GM21526 (cell line): ENCODE results near the gene EFNB2.

Experiments used
- ATAC-seq: cut with Tn5 transposase; IDR thresholded peaks from one replicate; pipeline ENCODE4 v1.9.1; 2021; ENCODE audit warnings: moderate library complexity; ENCODE audit not compliant: unreplicated experiment, low FRiP score

EFNB2 gene

DNA sequence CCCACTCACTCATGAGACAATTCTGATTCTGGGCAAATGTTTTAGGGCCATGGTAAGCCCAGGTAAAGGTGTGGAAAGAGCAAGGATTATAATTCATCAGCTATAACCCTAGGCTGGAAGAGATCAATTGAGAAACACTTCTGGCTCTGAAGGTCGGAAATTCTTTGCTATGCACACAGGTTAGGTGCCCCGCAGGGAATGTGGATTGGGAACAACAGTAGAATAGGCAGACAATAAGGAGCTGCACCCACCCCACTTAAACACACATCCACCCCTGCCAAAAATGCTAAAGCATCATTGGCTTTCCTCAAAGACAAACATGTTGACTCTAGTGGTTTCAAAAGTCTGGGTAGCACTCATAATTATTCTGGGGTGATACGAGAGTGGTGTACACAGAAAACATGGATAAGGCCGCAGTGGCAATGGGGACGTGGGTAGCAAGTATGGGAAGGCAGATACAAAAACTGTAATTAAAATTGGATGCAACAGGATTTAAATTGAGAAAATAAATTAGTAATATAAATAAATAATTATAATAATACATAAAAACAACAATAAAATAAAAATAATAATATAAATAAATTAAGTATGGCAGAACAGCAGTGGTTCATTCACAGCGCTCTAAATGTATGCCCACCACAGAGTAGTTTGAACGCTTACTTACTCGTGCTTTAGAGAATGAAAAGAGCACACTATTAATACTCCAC is 8.6 kb downstream of the EFNB2 start:
- ATAC-seq = no peak

- no peak for ATAC-seq
These were observed 9.6 kb downstream of the EFNB2 start for GRCh38 chr13:106525865-106526264.

GRCh38 chr13:106524108-106524507 is 11.4 kb downstream of the EFNB2 start:
- no peak for ATAC-seq

- no peak for ATAC-seq
These were observed 11.9 kb downstream of the EFNB2 start for GRCh38 chr13:106523576-106523975.

DNA sequence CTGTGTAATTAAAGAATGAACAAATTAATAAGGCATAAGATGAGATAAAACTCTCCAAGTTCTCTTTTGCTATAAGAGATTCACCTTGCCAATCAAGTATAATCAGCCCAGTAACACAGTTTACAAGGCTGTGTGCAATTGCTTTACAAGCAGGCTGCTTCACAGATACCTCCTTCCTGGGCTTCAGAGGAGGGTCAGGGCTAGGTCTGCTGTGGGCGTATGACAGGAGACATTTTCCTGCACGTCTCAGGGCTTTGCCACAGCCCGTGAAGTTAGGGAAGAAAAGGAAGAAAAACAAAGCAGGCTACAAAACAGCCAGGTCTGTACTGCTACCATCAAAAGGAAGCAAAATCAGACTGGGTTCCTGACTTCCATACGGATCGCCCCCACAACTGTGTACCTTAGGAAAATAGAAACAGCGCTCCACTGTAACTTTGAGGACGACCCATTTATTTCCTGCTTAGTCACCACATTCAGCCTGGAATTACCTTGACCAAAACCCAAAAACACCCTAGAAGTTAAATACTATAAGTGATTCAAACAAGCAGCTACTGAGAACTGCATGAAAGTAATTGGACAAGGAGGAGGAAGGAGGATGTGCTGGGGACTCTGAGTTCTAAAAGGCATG is 12.4 kb downstream of the EFNB2 start:
- no peak for ATAC-seq

- no peak for ATAC-seq
These were observed 13.3 kb downstream of the EFNB2 start for GRCh38 chr13:106522112-106522705.

GRCh38 chr13:106521095-106521799 is 14.2 kb downstream of the EFNB2 start:
- no peak for ATAC-seq

GRCh38 chr13:106520251-106521054 is 15.0 kb downstream of the EFNB2 start:
- ATAC-seq = no peak

DNA sequence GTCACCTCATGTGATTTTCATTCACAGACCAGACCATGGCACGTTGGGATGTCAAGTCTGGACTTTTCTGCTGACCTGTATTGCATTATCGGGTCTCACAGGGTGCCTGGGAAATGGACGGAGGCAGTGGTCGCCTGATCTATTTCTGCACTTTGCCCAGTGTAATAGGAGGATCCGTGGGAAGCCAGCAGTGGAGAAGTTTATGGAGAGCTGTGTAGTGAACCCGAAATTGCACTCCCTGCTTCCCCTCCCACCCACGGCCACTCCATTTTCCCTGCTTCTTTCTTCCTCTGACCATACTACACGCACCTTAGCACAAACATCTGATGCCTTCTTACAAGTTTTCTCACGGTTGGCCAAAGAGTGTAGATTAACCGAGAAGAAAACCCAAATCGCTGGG is 16.9 kb downstream of the EFNB2 start:
- ATAC-seq = no peak

DNA sequence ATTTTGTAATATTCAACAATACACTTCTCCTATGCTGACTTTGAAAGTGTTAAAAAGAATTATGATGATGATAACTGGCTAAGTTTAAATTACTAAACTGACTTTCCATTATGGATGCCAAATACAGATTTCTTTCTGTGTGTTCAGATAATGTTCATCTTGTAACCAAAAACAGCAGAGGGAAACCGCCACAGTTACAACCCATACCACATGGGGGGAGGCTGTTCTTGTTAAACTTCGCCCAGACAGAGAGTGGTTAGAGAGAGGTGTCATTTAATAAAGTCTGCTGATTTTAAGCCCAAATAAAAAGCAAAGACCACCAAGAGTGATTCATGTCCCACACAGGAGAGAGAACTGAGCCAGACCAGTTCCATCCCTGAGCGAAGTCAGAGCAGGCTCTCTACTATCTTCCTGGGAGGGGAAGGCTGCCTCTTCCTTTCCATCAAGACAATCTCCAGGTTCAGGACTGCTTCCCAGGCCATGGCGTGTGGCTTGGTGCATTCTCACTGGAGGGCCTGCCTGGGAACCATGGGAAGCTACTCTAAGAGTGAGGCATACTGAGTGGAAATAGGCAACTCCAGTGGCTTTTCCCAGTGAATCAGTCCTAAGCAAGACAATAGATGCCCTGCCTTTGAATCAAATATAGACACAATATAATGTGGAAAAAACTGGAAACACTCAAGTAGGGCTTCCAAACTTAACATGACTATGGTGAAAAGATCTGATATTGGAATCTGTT is 18.2 kb downstream of the EFNB2 start:
- ATAC-seq = no peak

- no peak for ATAC-seq
These were observed 19.7 kb downstream of the EFNB2 start for GRCh38 chr13:106515635-106516254.

DNA sequence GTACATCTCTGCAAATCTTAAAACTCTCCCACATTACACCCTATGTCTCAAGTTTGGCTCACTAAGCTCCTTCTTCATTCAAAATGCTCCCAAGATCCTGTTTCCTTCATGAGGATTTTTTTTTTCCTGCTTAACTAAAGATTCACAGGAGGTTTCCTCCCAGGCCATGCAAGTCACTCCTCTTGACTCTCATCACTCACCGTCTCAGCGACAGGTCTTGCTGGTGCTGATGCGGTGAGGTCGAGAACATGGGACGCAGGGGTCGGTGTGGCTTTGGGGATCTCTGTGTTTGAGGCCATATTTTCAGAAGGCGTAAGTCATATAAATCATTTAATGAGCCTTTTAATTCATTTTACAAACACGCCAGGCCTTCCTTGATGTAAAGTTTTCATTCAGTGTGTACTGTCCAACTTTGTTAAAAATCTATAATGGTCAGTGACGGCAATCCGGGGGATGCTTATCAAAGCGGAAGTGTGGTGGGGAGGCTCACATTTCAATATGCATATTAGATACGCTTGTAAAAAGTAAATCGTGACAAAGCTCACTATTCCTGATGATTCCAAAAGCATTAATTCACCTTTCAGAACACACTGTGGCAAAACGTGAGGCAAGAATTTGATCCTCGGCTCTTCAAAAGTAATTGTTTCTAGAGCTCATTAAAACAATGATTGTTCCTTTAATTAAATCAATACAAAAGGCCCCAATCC is 20.4 kb downstream of the EFNB2 start:
- ATAC-seq = no peak

DNA sequence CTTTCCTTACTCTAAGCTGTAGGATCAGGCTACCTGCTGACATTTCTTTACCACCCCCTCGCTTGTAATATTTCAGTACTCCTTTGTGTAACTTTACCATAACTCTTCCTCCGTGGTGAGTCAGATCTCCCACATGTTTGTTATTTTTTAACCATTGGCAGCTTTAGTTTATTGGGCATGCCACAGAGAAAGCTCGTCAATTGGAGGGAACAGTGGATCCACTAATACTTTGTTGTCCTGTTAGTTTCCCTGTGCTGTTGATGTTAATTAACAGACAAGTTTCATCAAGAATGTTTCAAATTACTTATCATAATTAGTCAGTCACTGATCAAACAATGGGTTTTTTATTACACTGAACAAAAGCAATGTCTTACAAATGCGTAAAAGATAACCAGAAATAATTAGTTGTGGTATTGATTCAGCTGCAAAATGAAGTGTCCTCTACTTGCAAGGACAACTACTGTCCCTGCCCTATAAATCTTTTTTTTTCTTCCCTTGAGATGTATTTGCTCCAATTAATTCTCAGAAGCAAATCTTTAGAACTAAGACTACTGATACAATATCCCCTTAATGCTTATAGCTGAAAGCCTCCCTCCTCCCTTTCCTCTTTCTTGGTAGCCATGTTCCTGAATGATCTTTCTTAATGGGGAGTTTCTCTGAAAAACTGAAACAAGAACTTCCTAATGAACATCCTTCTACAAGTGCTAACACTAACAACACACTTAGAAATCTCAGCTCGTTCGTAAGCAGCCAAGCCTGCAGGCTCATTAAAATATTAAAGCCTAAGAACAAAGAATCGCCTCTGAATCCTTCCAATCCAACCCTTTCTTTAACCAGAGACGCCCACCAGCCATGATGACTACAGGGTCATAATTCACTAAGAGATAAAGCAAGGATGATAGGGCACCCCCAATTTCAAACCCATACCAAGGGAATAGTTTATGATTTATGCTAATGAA is 22.2 kb downstream of the EFNB2 start:
- no peak for ATAC-seq

DNA sequence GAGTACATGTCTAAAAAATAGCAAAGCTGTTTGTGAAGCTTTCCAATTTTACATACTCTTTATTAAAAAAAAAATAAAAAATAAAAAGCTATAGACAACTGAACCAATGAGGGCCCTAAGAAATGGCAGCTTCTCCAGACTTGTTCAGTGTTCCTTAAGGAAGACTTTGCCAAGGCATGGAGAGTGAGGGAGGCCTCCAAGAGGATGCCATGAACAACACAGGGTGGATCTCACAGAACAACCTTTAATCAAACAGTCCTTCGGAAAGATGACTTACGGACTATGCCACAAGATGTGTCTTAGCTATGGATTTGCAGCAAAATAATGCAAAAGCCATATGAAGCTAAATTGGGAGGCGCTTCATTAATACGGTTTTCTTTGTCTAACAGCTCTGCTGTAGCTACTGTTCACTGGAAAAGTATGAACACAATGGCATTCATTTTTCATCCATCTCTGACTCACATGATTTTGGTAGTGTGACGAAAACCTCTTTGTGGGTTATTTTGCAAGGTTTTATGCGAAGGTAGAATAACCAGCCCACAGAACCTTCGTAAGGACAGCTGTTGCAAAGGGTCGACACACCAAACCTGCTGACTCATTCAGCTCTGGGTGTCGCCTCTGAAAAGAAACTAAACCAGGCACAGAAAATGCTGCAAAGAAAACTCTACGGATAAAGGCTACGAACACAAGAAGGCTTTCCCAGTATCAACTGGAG is 27.7 kb downstream of the EFNB2 start:
- ATAC-seq = peak; percentile 83

- ATAC-seq = no peak
These were observed 29.2 kb downstream of the EFNB2 start for GRCh38 chr13:106506286-106506685.

GRCh38 chr13:106505732-106506131 is 29.7 kb downstream of the EFNB2 start:
- ATAC-seq = no peak

GRCh38 chr13:106505295-106505694 is 30.2 kb downstream of the EFNB2 start:
- no peak for ATAC-seq
